Left lung (tissue), 10 donors: Measurements from ENCODE around the gene SLC9A4. TPM values are rescaled to one million over a fixed set of nuclear protein-coding genes. Genes with fewer than 3 reads are reported as not detected.
A peak's percentile ranks its signal among the peaks of the same experiment; 100 is the strongest.

Source experiments
- ATAC-seq: fragments of 200-7000 bp; cut with Tn5 transposase; one replicate; pipeline ENCODE4 v1.9.1; 2020; ENCODE audit warnings: moderate library complexity
- DNase-seq, 4 donors: peaks; one replicate each; pipeline ENCODE4 v3.0.0-alpha.2; 2013 to 2020
- H3K27ac ChIP-seq, 2 donors: fragments of 200-600 bp; sonication (generic) in 1 of 2; one replicate each; pipeline versions ENCODE4 v1.5.0 to v1.8.0; 2020 to 2021
- H3K27me3 ChIP-seq, 2 donors: fragments of 200-600 bp; sonication (generic) in 1 of 2; one replicate each; pipeline versions ENCODE4 v1.5.0 to v1.8.0; 2020 to 2021
- H3K36me3 ChIP-seq, 2 donors: fragments of 200-600 bp; sonication (generic) in 1 of 2; one replicate each; pipeline versions ENCODE4 v1.5.0 to v1.8.0; 2020 to 2021
- H3K4me1 ChIP-seq, 2 donors: fragments of 200-600 bp; one replicate each; pipeline ENCODE4 v1.8.0; 2021
- H3K4me3 ChIP-seq, 2 donors: fragments of 200-600 bp; sonication (generic) in 1 of 2; one replicate each; pipeline versions ENCODE4 v1.5.0 to v1.8.0; 2020 to 2021; ENCODE audit warnings: mild to moderate bottlenecking in 1 of 2
- H3K9me3 ChIP-seq, 2 donors: fragments of 200-600 bp; sonication (generic) in 1 of 2; one replicate each; pipeline versions ENCODE4 v1.5.0 to v1.8.0; 2020 to 2021
- CTCF ChIP-seq, 2 donors: fragments of 200-600 bp; sonication (generic) in 1 of 2; IDR thresholded peaks; one replicate each; pipeline versions ENCODE4 v1.5.0 to v1.8.0; 2021; ENCODE audit warnings: antibody characterized with exemption in 2 of 2
- intact Hi-C, 2 donors: fragments of 100-400 bp; cut with DNase I; formaldehyde crosslinking; loops; one replicate each; pipeline versions ENCODE4 v1.11.2 to v1.14.2; 2022
- polyA plus RNA-seq, 6 donors: library from polyadenylated mRNA; unstranded; fragments of 120-200 nt; gene quantifications; one replicate each; pipeline ENCODE4 v1.2.1, GENCODE V29; 2013; ENCODE audit not compliant: insufficient read length in 6 of 6
- total RNA-seq, 2 donors: library from RNA; stranded (reverse); fragmentation: NEBNext Ultra II Directional; extraction: Animal tissue kit (Norgen Biotek cat#: 25700); gene quantifications; one replicate each; pipeline ENCODE4 v1.2.1, GENCODE V29; 2021
- donor health status: DM: no; HTN: yes; CAD: no.
- donor health status: DM: no; HTN: no; CAD: no.

Gene SLC9A4
- total and polyA plus RNA-seq, 8 donors = 0.06 to 0.08 (median 0.06) TPM; not detected in 4

GRCh38 chr2:102515851-102516250, 42.8 kb downstream of the SLC9A4 start:
- ATAC-seq (no peak), DNase-seq (no peak)
- no peak for TF ChIP-seq CTCF (IDR thresholded peaks at IDR 0.05)
- Histone ChIP-seq H3K27me3 (no peaks in the 10 kb centered on the region), H3K4me1 (no peaks in the 10 kb centered on the region), H3K27ac (no peak overlapping the region), H3K9me3 (no peaks in the 10 kb centered on the region), H3K4me3 (no peak overlapping the region), H3K36me3 (no peaks in the 10 kb centered on the region)
- intact Hi-C loops = no loop called here

- H3K27ac ChIP-seq = no peak overlapping the region
- no peak for DNase-seq
- intact Hi-C loops = no loop called here
Observed at GRCh38 chr2:102518170-102518569, 45.1 kb downstream of the SLC9A4 start.

GRCh38 chr2:102520009-102520408, 47.0 kb downstream of the SLC9A4 start:
- intact Hi-C loops = no loop called here
- Histone ChIP-seq H3K9me3 (no peaks in the 10 kb centered on the region), H3K4me1 (no peaks in the 10 kb centered on the region), H3K4me3 (no peak overlapping the region), H3K27me3 (no peaks in the 10 kb centered on the region), H3K36me3 (no peaks in the 10 kb centered on the region), H3K27ac (no peak overlapping the region)
- ATAC-seq (peak; percentile 90), DNase-seq (peak in 1 of 4 donors; percentile 29)
- TF ChIP-seq CTCF (IDR thresholded peaks at IDR 0.05) = peak; percentile 42 to 48

More at GRCh38 chr2:102518170-102518569, 45.1 kb downstream of the SLC9A4 start:
- TF ChIP-seq CTCF (IDR thresholded peaks at IDR 0.05) = no peak
- no peaks in the 10 kb centered on the region for H3K27me3 ChIP-seq
- no peaks in the 10 kb centered on the region for H3K36me3 ChIP-seq
- no peaks in the 10 kb centered on the region for H3K4me1 ChIP-seq
- H3K9me3 ChIP-seq = no peaks in the 10 kb centered on the region
- H3K4me3 ChIP-seq = no peak overlapping the region
- ATAC-seq = no peak

- Histone ChIP-seq H3K36me3 (no peaks in the 10 kb centered on the region), H3K4me1 (no peaks in the 10 kb centered on the region), H3K27ac (no peak overlapping the region), H3K27me3 (no peaks in the 10 kb centered on the region), H3K9me3 (no peaks in the 10 kb centered on the region), H3K4me3 (no peak overlapping the region)
- no peak for ATAC-seq
- DNase-seq = no peak
- intact Hi-C loops = no loop called here
- no peak for TF ChIP-seq CTCF (IDR thresholded peaks at IDR 0.05)
Observed at GRCh38 chr2:102520801-102521200, 47.8 kb downstream of the SLC9A4 start.

GRCh38 chr2:102522162-102522561, 49.1 kb downstream of the SLC9A4 start:
- Histone ChIP-seq H3K9me3 (no peaks in the 10 kb centered on the region), H3K4me1 (no peaks in the 10 kb centered on the region), H3K4me3 (no peak overlapping the region), H3K36me3 (no peaks in the 10 kb centered on the region), H3K27ac (no peak overlapping the region), H3K27me3 (no peaks in the 10 kb centered on the region)
- DNase-seq (no peak), ATAC-seq (no peak)
- intact Hi-C loops = no loop called here
- TF ChIP-seq CTCF (IDR thresholded peaks at IDR 0.05) = no peak
